Sigmoid colon (tissue), 4 donors: Measurements from ENCODE around the gene OPRL1.

Experiments used
- EP300 ChIP-seq, 4 donors: sonication (generic); formaldehyde crosslinking; IDR thresholded peaks; one replicate each; pipeline ENCODE4 v1.6.1; 2017; ENCODE audit warnings: antibody characterized with exemption in 4 of 4
- TF ChIP-seq, protein P1 (sequence below), 4 experiments: fragments of 450-650 bp in 3 of 4; fragments of 200-600 bp in 1 of 4; IDR thresholded peaks; one replicate each; pipeline ENCODE4 v1.5.1; 2016 to 2019; ENCODE audit warnings: antibody characterized with exemption in 4 of 4, mild to moderate bottlenecking in 3 of 4, moderate library complexity in 2 of 4

- TF ChIP-seq, protein P1, sequence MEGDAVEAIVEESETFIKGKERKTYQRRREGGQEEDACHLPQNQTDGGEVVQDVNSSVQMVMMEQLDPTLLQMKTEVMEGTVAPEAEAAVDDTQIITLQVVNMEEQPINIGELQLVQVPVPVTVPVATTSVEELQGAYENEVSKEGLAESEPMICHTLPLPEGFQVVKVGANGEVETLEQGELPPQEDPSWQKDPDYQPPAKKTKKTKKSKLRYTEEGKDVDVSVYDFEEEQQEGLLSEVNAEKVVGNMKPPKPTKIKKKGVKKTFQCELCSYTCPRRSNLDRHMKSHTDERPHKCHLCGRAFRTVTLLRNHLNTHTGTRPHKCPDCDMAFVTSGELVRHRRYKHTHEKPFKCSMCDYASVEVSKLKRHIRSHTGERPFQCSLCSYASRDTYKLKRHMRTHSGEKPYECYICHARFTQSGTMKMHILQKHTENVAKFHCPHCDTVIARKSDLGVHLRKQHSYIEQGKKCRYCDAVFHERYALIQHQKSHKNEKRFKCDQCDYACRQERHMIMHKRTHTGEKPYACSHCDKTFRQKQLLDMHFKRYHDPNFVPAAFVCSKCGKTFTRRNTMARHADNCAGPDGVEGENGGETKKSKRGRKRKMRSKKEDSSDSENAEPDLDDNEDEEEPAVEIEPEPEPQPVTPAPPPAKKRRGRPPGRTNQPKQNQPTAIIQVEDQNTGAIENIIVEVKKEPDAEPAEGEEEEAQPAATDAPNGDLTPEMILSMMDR (IDR thresholded peaks at IDR 0.05) = no peak
- TF ChIP-seq EP300 (IDR thresholded peaks at IDR 0.05) = no peak
Observed at GRCh38 chr20:64056639-64056888, 23.3 kb upstream of the OPRL1 start.
